Right ventricle myocardium superior (tissue), 1 donor: ENCODE results near the gene WIPI1. TPM values are rescaled to one million over a fixed set of nuclear protein-coding genes. Genes with fewer than 3 reads are reported as not detected.
"Not testable (repeated sequence)": the region's sequence is repeated elsewhere in the genome, so short reads cannot be mapped to it uniquely, and the experiment has no call there.

Experiments
- ATAC-seq: fragments of 200-7000 bp; cut with Tn5 transposase; one replicate; pipeline ENCODE4 v1.9.1; 2020; ENCODE audit warnings: mild to moderate bottlenecking; ENCODE audit not compliant: poor library complexity
- DNase-seq: peaks from one replicate; pipeline ENCODE4 v3.0.0-alpha.2; 2020
- intact Hi-C: fragments of 100-400 bp; cut with DNase I; formaldehyde crosslinking; loops from one replicate; pipeline ENCODE4 v1.11.2; 2022
- total RNA-seq: library from RNA; stranded (reverse); fragmentation: NEBNext Ultra II Directional; extraction: Animal tissue kit (Norgen Biotek cat#: 25700); gene quantifications from one replicate; pipeline ENCODE4 v1.2.1, GENCODE V29; 2021
- donor health status: DM: no; HTN: yes; CAD: no; lungs with severe emphysema.

The WIPI1 gene
- total RNA-seq, 1 donor from 2014 or later = 63.7 TPM

DNA sequence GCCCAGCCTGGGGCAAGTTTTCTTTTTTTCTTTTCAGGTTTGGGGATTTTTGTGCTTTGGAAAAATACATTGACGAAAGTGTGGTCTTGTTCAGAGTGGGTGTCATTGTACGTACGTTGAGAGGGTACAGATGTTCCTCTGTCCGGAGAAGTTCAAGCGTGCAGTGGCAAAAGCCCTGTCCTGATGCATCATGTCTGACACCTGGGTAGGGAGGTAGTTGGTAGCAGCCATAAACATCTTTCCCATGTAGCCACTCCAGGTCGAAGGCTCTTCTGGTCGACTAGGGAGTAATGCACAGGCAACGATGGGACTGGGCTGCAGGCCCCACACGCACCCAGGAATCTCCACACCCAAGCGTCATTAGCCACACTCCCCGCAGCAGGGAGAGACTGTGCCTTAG, 27.4 kb downstream of the WIPI1 start:
- intact Hi-C loops = loop anchor here (10.0 kb wide), 1 partner anchor 165 kb away; no protein-coding TSS in a partner anchor

DNA sequence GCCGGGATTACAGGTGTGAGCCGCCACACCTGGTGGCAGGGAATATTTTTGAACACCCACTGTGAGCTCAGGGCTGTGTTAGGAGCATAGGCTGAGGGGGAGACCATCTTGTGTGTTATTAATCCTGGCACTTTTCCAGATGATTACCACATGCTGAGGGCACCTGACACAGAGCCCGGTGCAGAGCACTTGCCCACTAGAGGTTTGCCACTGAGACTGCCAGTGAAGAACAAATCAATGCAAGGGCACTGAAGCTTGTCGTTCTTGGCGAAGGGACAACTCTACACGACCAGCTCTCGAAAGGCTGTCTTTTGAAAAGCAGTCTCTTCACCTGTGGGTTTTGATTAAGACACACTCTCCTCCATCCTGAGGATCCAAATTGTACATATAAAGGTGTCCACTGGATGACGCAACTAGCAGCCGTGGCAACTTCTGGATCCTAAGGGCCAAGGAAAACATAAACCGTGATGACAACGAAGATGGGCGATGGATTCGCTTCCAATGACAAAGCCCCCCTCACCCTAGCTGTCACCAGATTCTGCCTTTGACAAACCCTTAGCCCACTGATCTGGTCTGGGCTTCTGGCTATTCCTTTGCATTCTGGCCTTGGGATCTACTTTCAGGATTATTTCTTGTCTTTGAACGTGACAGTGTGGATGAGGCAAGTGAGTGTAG, 28.7 kb downstream of the WIPI1 start:
- intact Hi-C loops = no loop called here
- no peak for DNase-seq
- no peak for ATAC-seq

More for the DNA sequence above, 27.4 kb downstream of the WIPI1 start:
- ATAC-seq (no peak), DNase-seq (no peak)

DNA sequence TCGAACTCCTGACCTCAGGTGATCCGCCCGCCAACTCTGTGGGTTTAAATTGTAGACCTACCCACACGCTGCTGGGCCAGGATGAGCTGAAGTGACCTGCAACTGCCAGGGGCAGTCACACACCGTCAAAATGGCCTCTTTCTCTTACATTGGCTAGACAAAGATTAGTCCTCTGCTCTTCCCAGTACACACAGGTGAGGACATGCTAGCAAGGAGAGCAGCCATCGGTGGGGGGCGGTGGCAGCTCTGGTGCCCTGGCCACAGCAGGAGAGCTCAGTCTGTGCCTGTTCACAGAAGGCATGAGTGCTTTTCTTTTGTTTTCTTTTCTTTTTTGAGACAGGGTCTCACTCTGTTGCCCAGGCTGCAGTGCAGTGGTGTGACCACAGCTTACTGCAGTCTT, 29.7 kb downstream of the WIPI1 start:
- intact Hi-C loops = no loop called here
- DNase-seq = no peak
- ATAC-seq = no peak

DNA sequence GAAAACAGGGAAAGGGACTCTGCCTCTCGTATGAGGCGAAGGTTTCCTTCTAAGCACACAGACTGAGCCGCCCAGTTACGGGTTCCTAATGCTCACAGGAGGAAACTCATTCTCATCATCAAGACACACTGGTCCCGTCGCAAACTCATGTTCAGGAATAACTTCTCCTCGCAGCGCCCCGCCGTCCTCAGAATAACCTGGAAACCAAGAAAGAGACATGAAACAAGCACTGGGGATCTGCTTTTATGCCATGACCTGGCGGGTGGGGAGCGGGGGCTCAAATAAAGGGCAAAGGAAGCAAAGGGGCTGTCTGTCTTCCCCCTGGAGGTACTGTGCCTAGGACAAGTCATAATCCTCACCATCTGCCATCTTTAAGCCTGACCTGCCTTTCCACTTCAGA, 31.3 kb downstream of the WIPI1 start:
- ATAC-seq (no peak), DNase-seq (no peak)
- intact Hi-C loops = no loop called here

DNA sequence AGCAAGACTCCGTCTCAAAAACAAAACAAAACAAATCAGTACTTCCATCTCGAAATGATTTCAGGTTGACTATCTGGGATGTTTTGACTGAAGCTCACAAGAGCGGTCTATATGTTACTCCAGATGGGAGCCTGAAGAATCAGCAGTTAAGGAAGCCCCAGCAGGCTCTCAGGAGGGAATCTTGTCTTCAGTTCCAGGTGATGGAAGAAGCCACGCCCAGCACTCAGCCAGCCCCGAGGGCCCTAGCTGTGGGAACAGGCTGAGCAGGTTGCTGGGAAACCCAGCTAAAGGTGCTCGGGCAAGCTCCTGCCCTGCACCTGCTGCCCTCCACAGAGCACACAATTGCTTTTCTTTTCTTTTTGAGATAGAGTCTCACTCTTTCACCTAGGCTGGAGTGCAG, 32.4 kb downstream of the WIPI1 start:
- no peak for DNase-seq
- intact Hi-C loops = no loop called here
- ATAC-seq = no peak

DNA sequence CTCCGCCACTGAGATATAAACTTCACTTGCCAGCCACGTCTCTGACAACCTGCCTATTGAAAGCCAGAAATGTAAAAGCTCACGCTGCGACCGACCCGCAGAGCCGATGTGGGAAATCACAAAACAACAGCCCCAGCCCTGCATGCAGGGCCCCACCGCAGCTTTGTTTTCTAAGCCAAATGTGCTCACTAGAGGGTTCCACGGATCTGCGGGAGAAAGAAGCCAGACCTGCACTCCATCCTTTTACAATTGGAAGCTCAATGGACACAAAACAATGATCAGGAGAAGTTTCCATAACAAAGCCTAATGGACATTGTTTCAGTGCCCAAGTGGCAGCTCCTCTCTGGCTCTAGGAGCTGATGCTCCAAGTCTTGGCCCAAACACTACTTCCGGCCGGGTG, 33.1 kb downstream of the WIPI1 start:
- intact Hi-C loops = no loop called here
- ATAC-seq = no peak
- no peak for DNase-seq

DNA sequence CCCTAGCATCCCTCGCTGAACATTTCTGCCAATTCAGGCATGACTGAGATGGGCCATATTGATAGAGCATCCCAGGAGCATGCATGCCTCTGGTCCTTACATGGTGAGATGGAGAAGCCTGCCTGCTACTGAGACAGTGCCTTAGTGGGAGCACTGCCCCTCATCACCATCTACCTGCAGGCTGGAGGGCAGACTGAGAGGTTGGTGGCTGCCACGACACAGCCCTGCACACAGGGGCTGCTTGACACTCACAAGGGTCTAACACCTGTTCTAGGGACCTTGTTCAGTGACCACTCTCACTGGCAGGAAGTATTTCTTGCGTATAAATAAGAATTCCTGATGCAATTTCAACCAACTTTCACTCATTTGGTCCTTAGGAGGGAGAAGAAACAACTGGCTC, 34.0 kb downstream of the WIPI1 start:
- DNase-seq = no peak
- no peak for ATAC-seq
- intact Hi-C loops = no loop called here

DNA sequence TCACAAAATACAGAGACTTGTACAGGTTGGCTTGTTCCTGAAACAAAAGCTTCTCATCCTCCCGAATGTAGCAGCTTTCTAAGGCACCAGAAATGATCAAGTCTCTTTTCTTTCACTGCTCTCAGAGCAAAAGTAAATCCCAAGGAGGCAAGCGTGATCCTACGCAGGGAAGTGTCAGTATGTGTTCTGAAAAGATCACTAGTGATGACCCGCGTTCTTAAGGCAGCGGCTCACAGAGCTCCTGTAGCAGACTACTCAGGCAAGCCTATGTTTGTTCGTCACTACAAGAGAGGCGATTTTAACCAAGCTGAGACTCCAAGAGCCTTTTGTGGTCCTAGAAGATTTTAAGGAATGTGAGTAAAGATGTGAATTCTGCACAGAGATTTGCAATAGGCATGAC, 34.5 kb downstream of the WIPI1 start:
- intact Hi-C loops = no loop called here
- DNase-seq (no peak), ATAC-seq (no peak)

DNA sequence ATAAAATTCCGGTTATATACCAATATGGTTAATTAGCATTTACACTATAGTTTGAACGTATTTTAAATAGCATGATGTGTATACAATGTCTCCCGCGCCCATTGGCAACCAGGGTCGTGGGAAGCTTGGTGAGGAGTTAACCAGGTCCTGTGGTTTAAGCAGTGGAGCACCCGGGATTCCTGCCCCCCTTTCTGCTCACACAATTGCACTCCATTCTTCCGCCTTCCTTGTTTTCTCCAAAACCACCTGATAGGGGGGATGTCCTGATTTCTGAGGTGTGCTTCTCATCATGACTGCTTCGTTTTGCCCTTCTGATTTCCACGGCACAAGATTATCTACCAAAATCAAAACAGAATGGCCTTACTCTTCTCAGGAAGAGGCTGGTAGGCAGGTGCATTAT, 35.8 kb downstream of the WIPI1 start:
- ATAC-seq (no peak), DNase-seq (no peak)
- intact Hi-C loops = no loop called here

DNA sequence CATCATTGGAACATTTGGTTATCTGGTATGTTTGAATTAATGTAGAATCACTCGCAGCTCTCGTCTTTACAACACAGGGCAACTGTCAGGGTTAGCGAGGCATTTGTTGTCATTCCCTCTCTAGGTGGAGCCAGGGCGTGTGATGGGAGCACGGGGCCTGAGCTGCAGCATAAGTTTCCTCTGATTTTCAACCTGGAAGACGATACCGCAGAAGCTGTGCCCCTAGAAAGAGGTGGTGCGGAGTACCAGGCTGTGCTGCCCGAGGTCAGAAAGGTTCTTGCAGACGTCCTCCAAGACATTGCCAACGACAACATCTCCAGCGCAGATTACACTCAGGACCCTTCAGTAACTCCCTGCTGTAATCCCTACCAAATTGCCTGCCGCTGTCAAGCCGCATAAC, 37.2 kb downstream of the WIPI1 start:
- ATAC-seq = no peak
- intact Hi-C loops = no loop called here

DNA sequence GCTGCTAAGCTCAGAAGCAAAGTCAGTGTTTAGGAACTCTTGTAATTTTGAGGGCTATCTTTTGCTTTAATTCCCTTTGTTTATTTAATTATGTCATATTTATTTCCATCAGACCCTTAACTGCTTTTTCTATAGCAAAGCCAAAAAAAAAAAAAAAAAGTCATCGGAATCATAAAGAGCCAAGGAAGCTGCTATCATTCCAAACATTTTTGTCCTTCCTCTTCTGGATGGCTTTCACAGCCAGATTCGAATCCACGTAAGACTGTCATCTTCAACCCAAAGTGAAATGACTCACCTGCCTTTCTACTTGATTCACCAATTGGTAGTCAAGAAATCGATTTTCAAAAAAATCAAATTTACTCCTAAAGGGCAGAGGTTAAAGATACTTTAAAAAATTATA, 38.4 kb downstream of the WIPI1 start:
- ATAC-seq (no peak), DNase-seq (no peak)
- intact Hi-C loops = no loop called here

More for the DNA sequence above, 37.2 kb downstream of the WIPI1 start:
- DNase-seq = no peak

DNA sequence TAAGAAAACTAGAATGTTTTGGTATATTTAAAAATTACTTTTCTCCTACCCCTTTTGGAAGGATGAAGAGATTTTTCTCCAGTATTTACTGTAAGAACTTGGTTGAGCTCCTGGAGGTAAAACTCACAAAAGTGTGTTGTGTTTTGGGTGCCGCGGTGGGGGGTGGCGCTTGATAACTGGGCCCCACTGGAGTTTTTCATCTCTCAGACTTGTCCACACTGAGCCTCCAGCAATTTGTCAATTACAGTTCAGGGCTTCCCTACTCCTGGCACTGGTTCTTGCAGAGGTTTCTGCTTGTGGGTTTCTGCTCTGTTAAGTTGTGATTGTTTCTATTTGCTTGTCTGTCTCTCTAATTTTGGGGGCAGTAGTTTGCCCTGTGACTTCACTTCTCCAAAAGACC, 40.0 kb downstream of the WIPI1 start:
- intact Hi-C loops = no loop called here
- DNase-seq = no peak
- ATAC-seq = no peak

DNA sequence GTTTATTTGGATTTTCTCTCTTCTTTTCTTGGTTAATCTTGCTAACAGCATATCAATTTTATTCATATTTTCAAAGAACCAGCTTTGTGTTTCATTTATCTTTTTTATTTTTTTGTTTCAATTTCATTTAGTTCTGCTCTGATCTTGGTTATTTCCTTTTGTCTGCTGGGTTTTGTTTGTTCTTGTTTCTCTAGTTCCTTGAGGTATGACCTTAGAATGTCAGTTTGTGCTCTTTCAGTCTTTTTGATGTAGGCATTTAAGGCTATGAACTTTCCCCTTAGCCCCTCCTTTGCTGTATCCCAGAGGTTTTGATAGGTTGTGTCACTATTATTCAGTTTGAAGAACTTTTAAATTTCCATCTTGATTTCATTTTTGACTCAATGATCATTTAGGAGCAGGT, 42.4 kb downstream of the WIPI1 start:
- not testable (repeated sequence) for ATAC-seq, DNase-seq

DNA sequence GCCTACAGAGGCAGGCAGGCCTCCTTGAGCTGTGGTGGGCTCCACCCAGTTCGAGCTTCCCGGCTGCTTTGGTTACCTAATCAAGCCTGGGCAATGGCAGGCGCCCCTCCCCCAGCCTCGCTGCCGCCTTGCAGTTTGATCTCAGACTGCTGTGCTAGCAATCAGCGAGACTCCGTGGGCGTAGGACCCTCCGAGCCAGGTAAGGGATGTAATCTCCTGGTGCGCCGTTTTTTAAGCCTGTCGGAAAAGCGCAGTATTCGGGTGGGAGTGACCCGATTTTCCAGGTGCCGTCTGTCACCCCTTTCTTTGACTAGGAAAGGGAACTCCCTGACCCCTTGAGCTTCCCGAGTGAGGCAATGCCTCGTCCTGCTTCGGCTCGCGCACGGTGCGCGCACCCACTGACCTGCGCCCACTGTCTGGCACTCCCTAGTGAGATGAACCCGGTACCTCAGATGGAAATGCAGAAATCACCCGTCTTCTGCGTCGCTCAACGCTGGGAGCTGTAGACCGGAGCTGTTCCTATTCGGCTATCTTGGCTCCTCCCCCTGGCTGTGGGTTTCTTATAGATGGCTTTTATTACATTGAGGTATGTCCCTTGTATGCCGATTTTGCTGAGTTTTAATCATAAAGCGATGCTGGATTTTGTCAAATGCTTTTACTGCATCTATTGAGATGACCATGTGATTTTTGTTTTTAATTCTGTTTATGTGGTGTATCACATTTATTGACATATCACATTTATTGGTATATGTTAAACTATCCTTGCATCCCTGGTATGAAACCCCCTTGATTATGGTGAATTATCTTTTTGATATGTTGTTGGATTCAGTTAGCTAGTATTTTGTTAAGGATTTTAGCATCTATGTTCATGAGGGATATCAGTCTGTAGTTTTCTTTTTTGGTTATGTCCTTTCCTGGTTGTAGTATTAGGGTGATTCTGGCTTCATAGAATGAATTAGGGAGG, 43.4 kb downstream of the WIPI1 start:
- DNase-seq = not testable (repeated sequence)

More for the DNA sequence above, 42.4 kb downstream of the WIPI1 start:
- intact Hi-C loops = not testable (repeated sequence)

DNA sequence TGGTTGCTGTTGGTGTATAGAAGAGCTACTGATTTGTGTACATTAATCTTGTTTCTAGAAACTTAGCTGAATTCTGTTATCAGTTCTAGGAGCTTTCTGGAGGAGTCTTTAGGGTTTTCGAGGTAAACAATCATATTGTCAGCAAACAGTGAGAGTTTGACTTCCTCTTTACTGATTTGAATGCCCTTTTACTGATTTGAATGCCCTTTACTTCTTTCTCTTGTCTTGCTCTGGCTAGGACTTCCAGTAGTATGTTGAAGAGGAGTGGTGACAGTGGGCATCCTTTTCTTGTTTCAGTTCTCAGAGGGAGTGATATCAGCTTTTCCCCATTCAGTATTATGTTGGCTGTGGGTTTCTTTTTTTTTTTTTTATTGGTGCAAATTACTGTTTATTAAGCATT, 49.6 kb downstream of the WIPI1 start:
- ATAC-seq, DNase-seq, intact Hi-C loops: not testable (repeated sequence)

More for the DNA sequence above, 43.4 kb downstream of the WIPI1 start:
- ATAC-seq, intact Hi-C loops: not testable (repeated sequence)

DNA sequence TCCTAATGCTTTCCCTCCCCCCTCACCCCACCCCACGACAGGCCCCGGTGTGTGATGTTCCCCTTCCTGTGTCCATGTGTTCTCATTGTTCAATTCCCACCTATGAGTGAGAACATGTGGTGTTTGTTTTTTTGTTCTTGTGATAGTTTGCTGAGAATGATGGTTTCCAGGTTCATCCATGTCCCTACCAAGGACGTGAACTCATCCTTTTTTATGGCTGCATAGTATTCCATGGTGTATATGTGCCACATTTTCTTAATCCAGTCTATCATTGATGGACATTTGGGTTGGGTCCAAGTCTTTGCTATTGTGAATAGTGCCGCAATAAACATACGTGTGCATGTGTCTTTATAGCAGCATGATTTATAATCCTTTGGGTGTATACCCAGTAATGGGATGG, 53.5 kb downstream of the WIPI1 start:
- intact Hi-C loops, ATAC-seq, DNase-seq: not testable (repeated sequence)

DNA sequence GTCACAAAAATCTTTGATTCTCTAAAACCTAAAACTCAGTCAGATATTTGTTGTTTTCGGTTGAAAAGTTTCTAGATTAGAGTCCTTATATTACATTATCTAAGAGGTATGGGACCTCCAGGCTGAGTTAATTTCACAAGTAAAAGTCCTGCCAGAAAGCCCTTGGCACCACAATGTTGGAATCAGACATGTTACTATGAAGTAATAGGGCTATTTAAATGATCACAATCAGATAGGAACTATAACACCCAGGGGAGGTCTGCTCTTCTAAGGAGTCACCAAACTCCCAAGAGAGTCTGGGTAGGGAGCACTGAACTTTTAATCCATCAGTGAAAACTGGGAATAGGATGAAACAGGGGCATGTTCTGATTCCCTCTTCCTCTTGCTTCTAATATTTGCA, 54.2 kb downstream of the WIPI1 start:
- DNase-seq (no peak), ATAC-seq (no peak)
- intact Hi-C loops = no loop called here

DNA sequence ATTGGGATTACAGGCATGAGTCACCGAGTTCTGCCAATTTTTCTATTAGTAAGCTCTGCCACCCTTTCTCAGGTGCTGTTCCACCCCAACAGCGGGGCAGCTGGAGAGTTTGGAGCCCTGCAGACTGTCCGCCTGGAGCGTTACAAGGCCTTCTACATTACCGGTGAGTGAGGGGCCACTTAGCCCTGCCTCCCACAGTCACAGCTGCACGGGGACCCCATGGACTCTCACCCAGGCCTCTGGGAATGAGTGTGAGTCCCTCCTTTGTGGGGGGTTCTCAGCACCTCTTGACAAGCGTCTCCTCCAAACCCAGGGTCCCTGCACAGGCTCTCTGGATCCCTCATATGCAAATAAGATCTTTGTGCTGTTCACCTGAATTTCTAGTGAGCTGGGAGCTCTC, 56.0 kb downstream of the WIPI1 start:
- DNase-seq = no peak
- no peak for ATAC-seq
- intact Hi-C loops = no loop called here

DNA sequence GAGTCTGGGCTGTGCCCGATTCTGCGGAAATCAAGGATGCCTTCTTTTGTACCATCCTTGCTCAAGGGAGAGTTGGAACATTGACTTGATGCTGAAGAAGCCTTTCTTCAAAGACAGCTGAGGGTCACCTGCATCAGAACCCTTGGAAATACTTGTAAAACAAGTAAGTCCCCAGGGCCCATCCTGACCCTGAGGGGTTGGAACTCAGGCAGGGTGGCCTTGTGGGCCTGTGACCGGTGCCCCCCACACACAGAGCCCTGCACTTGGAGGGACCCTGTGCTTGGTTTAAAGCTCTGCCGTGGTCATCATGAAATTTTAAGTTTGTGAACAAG, 56.9 kb downstream of the WIPI1 start:
- intact Hi-C loops = no loop called here
- ATAC-seq (no peak), DNase-seq (no peak)
